Activated naive CD8-positive, alpha-beta T cell (primary cell): ENCODE data around the gene PIEZO1.
"Not testable (repeated sequence)": the region's sequence is repeated elsewhere in the genome, so short reads cannot be mapped to it uniquely, and the experiment has no call there.

Experiments used
- H3K27ac Mint-ChIP-seq: one replicate; pipeline ENCODE4 v1.8.0; 2021; ENCODE audit warnings: mixed read lengths
- H3K27me3 Mint-ChIP-seq: one replicate; pipeline ENCODE4 v1.8.0; 2021; ENCODE audit warnings: mixed read lengths
- H3K36me3 Mint-ChIP-seq: one replicate; pipeline ENCODE4 v1.8.0; 2021; ENCODE audit warnings: mixed read lengths
- H3K4me1 Mint-ChIP-seq: one replicate; pipeline ENCODE4 v1.8.0; 2021; ENCODE audit warnings: low read depth, mixed read lengths
- H3K4me3 Mint-ChIP-seq: one replicate; pipeline ENCODE4 v1.8.0; 2021; ENCODE audit warnings: mild to moderate bottlenecking, mixed read lengths
- H3K9me3 Mint-ChIP-seq: one replicate; pipeline ENCODE4 v1.8.0; 2021; ENCODE audit warnings: low read depth, mixed read lengths

The PIEZO1 gene, protein sequence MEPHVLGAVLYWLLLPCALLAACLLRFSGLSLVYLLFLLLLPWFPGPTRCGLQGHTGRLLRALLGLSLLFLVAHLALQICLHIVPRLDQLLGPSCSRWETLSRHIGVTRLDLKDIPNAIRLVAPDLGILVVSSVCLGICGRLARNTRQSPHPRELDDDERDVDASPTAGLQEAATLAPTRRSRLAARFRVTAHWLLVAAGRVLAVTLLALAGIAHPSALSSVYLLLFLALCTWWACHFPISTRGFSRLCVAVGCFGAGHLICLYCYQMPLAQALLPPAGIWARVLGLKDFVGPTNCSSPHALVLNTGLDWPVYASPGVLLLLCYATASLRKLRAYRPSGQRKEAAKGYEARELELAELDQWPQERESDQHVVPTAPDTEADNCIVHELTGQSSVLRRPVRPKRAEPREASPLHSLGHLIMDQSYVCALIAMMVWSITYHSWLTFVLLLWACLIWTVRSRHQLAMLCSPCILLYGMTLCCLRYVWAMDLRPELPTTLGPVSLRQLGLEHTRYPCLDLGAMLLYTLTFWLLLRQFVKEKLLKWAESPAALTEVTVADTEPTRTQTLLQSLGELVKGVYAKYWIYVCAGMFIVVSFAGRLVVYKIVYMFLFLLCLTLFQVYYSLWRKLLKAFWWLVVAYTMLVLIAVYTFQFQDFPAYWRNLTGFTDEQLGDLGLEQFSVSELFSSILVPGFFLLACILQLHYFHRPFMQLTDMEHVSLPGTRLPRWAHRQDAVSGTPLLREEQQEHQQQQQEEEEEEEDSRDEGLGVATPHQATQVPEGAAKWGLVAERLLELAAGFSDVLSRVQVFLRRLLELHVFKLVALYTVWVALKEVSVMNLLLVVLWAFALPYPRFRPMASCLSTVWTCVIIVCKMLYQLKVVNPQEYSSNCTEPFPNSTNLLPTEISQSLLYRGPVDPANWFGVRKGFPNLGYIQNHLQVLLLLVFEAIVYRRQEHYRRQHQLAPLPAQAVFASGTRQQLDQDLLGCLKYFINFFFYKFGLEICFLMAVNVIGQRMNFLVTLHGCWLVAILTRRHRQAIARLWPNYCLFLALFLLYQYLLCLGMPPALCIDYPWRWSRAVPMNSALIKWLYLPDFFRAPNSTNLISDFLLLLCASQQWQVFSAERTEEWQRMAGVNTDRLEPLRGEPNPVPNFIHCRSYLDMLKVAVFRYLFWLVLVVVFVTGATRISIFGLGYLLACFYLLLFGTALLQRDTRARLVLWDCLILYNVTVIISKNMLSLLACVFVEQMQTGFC (N-terminal part only)

DNA sequence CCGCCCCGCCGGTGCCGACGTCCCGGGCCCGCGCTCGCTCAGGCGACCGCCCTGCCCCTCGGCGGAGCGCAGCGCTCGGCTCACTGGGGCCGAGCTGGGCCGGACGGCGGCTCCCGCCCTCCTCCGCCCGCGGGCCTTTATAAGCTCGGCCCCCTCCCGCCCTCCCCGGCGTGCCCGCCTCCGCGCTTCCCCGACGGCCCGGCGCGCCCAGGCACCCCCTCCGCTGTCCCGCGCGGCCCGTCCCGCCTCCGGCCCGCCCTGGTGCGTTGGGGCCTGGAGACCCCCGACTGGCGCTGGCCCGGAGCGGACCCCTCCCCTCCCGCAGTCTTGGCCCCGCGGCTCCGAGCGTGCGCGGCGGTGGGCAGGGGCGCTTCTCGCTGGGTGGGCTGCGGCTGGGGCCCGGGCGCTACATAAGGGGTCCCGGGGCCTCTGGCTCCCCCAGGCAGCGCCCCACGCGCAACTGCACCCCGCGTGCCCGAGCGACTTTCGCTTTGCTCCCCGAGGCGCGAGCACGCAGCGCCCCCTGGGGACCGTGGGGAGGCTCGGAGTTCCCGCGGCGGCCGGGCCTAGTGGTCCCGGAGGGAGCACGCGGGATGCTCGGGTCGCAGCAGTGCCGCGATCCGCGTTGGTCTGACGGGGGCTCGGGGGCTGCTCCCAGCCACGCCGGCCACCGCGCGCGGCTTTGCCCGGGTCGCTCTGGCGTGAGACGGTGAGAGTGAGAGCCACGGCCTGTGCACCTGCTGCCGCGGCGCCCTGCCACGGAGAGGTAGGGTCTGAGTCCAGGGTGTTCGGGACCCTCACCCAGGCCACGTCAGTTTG lies at the start of gene PIEZO1:
TSS of gene PIEZO1 (minus strand) at position 115 of the 819 bp plus-strand sequence. CDS start 256 bp downstream, outside the sequence.
- H3K36me3 Mint-ChIP-seq: no peaks in the 10 kb centered on the region
- H3K27me3 Mint-ChIP-seq: no peaks in the 10 kb centered on the region
- peaks cover 44% of the 10 kb centered on the region for H3K4me1 Mint-ChIP-seq
- peak within 1 kb of the TSS; percentile 46 for H3K27ac Mint-ChIP-seq
- no peaks in the 10 kb centered on the region for H3K9me3 Mint-ChIP-seq
- H3K4me3 Mint-ChIP-seq: peak within 1 kb of the TSS; percentile 84

DNA sequence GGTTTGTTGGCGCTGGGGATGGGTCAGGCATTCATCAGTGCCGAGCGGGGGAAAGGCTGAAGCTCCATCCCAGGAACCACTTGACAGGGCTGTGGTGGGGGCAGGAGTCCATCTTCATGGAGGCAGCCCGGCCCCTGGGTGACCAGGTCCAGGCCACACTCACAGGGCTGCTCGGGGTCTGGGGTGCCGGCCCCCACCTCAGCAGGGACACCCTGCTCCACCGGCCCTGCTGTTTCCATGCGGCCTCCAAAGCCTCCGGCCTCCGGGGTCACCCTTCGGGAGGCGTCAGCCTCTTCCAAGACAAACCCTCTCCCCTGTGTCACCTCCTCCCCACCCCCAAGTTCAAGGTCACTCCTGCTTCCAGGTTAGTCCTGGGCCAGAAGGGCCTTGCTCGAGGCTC lies 49.6 kb upstream of the PIEZO1 start:
- H3K9me3 Mint-ChIP-seq: no peaks in the 10 kb centered on the region
- H3K27ac Mint-ChIP-seq: no peak overlapping the region
- no peaks in the 10 kb centered on the region for H3K27me3 Mint-ChIP-seq
- no peaks in the 10 kb centered on the region for H3K36me3 Mint-ChIP-seq
- no peak overlapping the region for H3K4me3 Mint-ChIP-seq
- no peaks in the 10 kb centered on the region for H3K4me1 Mint-ChIP-seq

DNA sequence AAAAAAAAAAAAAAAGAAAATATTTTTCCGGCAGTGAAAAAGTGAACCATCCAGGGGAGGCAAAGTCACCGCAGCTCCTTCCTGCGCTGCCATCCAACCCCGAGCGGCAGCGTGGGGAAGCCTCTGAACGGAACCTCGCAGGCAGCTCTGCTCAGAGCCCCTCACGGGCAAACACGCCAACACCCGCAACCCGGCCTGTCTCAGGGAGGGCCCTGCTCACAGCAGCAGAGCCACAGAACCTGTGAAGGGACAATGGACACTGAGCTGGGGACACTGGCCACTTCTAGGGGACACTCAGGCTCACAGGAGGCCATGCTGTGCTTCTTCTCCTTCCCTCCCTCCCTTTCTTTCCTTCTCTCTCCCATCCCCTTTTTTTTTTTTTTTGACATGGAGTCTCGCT lies 48.1 kb upstream of the PIEZO1 start:
- no peak overlapping the region for H3K4me3 Mint-ChIP-seq
- no peaks in the 10 kb centered on the region for H3K4me1 Mint-ChIP-seq
- no peaks in the 10 kb centered on the region for H3K36me3 Mint-ChIP-seq
- no peaks in the 10 kb centered on the region for H3K27me3 Mint-ChIP-seq
- no peaks in the 10 kb centered on the region for H3K9me3 Mint-ChIP-seq
- no peak overlapping the region for H3K27ac Mint-ChIP-seq

DNA sequence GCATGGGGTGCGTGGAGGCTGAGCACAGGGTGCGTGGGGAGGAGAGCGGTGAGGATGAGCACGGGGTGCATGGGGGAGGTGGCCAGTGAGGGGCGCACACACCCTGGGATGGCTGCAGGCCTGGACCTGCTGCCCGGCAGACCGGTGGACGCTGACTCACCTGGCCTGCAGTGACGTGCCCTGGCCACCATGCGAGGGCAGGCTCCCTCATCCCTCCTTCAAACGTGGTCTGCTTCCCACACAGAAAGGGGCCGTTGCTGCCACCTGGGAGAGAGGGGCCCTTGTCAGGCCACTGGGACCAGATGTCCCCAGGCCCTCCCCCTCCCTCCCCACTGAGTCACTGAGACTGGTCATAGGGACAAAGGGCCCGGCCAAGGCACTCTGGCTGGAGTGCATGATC lies 46.8 kb upstream of the PIEZO1 start:
- Mint-ChIP-seq H3K4me3 (no peak overlapping the region), H3K27me3 (no peaks in the 10 kb centered on the region), H3K4me1 (no peaks in the 10 kb centered on the region), H3K27ac (no peak overlapping the region), H3K36me3 (no peaks in the 10 kb centered on the region), H3K9me3 (no peaks in the 10 kb centered on the region)

DNA sequence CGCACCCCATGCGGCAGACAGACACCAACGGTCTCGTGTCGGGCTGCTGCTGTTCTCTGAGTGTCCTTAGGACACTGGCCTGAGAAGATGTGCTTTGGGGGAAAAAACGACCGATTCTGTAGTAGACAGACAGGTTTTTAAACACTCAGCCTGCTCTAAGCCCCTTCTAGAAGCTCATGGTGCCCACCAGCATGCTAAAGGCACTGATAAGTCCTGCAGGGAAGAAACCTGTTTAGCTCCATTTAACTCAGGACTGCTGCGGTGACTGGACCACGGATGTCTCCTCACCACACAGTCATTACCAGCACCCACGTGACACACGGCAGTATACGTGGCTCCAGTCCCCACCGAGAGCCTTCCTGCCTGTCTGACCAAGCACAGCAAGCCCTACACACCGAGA lies 45.8 kb upstream of the PIEZO1 start:
- no peak overlapping the region for H3K4me3 Mint-ChIP-seq
- no peaks in the 10 kb centered on the region for H3K9me3 Mint-ChIP-seq
- H3K27ac Mint-ChIP-seq: no peak overlapping the region
- no peaks in the 10 kb centered on the region for H3K36me3 Mint-ChIP-seq
- no peaks in the 10 kb centered on the region for H3K4me1 Mint-ChIP-seq
- no peaks in the 10 kb centered on the region for H3K27me3 Mint-ChIP-seq

DNA sequence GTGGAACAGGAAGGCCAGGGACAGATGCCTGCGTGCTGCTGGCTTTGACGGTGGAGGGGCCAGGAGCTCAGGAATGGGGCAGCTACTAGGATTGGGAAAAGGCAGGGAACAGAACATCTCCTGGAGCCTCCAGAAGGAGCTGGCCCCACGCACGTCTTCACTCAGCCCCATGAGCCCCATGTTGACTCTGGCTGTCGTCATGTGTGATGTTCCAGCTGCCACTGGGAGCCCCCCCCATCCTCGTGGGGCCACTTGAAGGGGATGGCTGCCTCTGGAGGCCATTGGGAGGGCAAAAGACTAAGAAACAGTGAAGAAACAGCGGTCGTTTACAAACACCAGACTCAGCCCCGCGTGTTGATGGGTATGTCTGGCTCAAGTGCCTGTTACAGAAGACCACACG lies 45.2 kb upstream of the PIEZO1 start:
- Mint-ChIP-seq H3K9me3 (no peaks in the 10 kb centered on the region), H3K4me3 (no peak overlapping the region), H3K27ac (no peak overlapping the region), H3K27me3 (no peaks in the 10 kb centered on the region), H3K36me3 (no peaks in the 10 kb centered on the region), H3K4me1 (no peaks in the 10 kb centered on the region)

DNA sequence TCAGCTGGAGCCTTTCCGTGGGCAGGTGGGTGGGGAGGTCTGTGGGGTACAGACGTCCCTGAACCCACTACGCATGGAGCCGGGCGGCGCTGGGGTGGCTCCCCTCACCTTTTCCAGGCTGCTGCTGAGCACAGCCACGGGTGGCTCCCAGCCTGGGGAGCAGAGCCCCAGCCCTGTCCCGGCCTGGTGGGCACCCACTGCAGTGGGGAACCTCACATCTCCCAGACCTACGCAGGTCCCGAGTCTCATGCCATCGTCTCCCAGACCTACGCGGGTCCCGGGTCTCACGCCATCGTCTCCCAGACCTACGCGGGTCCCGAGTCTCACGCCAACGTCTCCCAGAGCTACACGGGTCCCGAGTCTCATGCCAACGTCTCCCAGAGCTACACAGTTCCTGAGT lies 43.7 kb upstream of the PIEZO1 start:
- Mint-ChIP-seq H3K4me1 (no peaks in the 10 kb centered on the region), H3K36me3 (no peaks in the 10 kb centered on the region), H3K9me3 (no peaks in the 10 kb centered on the region), H3K4me3 (no peak overlapping the region), H3K27me3 (no peaks in the 10 kb centered on the region), H3K27ac (no peak overlapping the region)

DNA sequence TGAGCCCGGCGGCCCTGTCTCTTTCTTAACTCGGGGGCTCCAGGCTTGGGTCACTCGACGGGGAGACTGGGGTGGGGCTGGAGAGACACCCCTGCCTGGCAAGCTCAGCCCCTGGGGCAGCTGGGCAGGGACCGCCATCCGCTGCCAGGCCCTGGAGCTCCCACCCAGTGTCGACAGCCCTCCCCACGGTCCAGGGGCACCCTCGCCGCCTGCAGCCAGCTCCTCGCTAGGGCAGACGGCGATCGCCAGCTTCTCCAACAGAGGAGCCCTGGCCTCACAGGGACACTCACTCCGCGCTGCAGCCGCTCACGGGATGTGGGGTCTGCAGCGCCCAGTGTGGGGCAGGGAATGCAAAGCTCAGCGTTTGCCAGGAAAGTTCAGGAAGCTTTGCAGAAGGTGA lies 42.7 kb upstream of the PIEZO1 start:
- no peaks in the 10 kb centered on the region for H3K36me3 Mint-ChIP-seq
- H3K27me3 Mint-ChIP-seq: no peaks in the 10 kb centered on the region

DNA sequence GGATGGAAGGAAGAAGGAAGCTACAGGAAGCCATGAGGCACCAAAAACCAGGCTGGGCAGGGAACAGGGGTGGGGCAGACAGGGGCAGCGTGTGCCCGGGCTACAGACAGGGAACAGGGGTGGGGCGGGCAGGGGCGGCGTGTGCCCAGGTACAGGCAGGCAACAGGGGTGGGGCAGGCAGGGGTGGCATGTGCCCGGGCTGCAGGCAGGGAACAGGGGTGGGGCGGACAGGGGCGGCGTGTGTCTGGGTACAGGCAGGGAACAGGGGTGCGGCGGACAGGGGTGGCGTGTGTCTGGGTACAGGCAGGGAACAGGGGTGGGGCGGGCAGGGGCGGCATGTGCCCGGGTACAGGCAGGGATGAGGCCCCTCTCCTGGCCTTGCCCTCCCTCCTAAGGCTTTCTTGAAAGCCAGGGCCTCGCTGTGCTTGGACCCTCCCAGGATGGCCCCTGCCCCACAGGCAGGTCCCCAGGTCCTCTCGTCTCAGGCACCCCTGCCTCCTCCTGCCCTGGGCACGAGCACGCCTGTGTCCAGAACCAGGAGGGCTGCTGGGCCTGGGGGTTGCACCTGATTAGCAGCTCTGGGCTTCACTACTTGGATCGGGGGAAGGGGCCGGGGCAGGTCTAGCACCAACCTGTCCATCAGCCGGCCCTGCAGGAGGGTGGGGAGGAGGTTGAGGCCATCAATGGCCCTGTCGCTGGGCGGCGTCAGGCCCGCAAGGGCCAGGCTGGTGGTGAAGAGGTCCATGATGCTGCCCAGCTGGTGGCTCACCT lies 41.2 kb upstream of the PIEZO1 start:
- Mint-ChIP-seq H3K4me3 (no peak overlapping the region), H3K36me3 (no peaks in the 10 kb centered on the region)

More for the DNA sequence above, 42.7 kb upstream of the PIEZO1 start:
- H3K9me3 Mint-ChIP-seq: no peaks in the 10 kb centered on the region
- H3K27ac Mint-ChIP-seq: no peak overlapping the region
- no peak overlapping the region for H3K4me3 Mint-ChIP-seq
- no peaks in the 10 kb centered on the region for H3K4me1 Mint-ChIP-seq

DNA sequence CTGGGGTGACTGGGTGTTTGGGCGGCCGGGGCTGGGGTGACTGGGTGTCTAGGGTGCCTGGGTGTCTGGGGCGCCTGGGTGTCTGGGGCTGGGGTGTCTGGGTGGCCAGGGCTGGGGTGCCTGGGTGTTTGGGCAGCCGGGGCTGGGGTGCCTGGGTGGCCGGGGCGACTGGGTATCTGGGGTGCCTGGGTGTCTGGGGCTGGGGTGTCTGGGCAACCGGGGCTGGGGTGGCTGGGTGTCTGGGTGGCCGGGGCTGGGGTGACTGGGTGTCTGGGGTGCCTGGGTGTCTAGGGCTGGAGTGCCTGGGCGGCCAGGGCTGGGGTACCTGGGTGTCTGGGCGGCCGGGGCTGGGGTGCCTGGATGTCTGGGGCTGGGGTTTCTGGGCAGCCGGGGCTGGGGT lies 40.1 kb upstream of the PIEZO1 start:
- Mint-ChIP-seq H3K4me1 (no peaks in the 10 kb centered on the region), H3K9me3 (no peaks in the 10 kb centered on the region), H3K27ac (no peak overlapping the region), H3K4me3 (no peak overlapping the region), H3K36me3 (no peaks in the 10 kb centered on the region), H3K27me3 (no peaks in the 10 kb centered on the region)

More for the DNA sequence above, 41.2 kb upstream of the PIEZO1 start:
- H3K27me3 Mint-ChIP-seq: no peaks in the 10 kb centered on the region
- H3K4me1 Mint-ChIP-seq: no peaks in the 10 kb centered on the region
- no peaks in the 10 kb centered on the region for H3K9me3 Mint-ChIP-seq
- no peak overlapping the region for H3K27ac Mint-ChIP-seq

DNA sequence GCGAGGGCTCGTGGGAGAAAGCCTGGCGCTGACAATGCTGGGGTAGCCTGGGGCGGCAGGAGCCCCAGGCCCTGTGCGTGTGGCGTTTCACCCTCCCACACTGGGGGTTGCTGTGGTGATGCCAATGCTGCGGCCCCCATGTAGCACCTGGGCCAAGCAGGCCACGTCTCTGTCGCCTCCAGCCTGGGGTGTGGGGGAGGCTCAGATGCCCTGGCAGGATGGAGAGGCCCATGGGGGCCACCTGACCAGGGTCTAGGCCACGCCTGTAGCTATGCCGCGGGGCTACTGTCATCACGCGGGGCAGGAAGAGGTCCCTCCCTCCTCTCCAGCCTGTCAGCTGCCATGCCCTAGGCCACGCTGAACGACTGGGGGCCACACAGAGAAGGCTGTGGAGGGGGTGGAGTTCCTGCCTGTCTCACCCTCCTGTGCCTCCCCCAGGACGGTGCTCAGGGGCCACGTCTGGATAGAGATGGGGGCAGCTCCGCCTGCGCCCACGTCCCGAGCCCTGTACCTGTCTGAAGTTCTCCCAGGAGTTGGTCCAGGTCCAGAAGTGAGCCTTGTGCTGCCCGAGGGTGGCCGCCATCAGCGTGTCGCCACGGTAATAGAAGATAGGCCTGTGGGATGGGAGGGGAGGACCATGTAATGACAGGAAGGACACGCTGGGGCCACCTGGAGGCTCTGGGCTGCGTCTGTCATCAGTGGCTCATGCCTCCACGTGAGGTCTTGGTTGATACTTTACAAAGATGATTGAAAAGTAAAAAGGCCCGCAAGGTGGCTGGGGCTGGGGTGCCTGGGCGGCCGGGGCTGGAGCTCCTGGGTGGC lies 39.4 kb upstream of the PIEZO1 start:
- Mint-ChIP-seq H3K9me3 (no peaks in the 10 kb centered on the region), H3K4me3 (no peak overlapping the region), H3K36me3 (no peaks in the 10 kb centered on the region), H3K4me1 (no peaks in the 10 kb centered on the region), H3K27me3 (no peaks in the 10 kb centered on the region), H3K27ac (no peak overlapping the region)

DNA sequence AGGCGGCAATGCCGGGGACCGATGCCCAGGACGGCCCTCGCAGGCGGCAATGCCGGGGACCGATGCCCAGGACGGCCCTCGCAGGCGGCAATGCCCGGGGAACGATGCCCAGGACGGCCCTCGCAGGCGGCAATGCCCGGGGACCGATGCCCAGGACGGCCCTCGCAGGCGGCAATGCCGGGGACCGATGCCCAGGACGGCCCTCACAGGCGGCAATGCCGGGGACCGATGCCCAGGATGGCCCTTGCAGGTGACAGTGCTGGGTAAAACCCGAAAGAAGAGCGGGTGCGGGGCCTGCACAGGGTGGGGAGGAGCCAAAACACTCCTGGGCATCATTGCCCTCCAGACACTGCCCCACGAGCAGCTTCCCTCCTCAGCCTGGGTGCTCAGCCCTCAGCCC lies 38.6 kb upstream of the PIEZO1 start:
- H3K9me3 Mint-ChIP-seq, H3K36me3 Mint-ChIP-seq, H3K4me1 Mint-ChIP-seq, H3K4me3 Mint-ChIP-seq, H3K27me3 Mint-ChIP-seq, H3K27ac Mint-ChIP-seq: not testable (repeated sequence)
